ENCODE results near the gene MTX1. TPM values are rescaled to one million over a fixed set of nuclear protein-coding genes. Genes with fewer than 3 reads are reported as not detected.

The MTX1 gene
- total RNA-seq, 1 donor from 2014 or later: 28.8 TPM

DNA sequence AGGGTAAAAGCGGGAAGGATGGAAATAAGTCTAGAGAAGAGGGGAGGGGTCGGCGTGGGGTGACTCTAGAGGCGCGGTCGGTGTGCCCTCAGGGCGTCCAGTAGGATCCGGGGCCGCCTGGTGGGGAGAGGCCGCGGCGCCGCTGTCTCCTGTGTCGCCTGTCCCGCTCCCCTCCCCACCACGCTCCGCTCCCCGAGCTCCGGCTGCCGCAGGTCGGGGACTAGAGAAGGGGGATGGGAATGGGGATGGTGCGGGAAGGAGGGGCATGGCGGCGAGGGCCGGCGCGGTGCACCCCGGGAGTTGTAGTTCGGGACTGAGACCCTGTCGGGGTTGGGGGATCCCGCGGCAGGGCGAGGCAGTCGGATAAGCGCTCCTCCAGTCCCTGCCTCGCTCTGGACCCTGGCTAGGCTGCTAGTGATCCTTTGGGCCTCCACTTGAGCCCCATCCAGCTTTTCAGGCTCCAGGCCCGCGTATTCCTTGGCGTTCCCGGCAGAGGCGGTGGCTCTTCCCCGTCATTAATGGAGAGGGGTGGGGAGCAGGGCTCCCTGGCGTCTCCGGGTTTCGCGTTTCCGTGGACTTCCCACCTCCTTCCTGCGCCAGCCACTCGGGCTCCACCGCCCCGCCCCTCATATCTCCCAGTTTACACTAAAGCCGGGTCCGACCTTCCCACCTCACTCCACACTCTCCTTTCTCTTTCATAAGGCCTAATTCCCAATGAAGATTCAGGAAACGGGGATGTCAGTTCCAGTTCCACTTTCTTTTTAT lies 46.9 kb downstream of the MTX1 start, which contains the start of gene ENTREP3:
TSS of gene ENTREP3 (minus strand) at position 241 of the 765 bp plus-strand sequence. CDS start 606 bp downstream, outside the sequence.
- DNase-seq (ENCODE audit: low read depth in 2 of 2): peak; percentile 86 to 89

DNA sequence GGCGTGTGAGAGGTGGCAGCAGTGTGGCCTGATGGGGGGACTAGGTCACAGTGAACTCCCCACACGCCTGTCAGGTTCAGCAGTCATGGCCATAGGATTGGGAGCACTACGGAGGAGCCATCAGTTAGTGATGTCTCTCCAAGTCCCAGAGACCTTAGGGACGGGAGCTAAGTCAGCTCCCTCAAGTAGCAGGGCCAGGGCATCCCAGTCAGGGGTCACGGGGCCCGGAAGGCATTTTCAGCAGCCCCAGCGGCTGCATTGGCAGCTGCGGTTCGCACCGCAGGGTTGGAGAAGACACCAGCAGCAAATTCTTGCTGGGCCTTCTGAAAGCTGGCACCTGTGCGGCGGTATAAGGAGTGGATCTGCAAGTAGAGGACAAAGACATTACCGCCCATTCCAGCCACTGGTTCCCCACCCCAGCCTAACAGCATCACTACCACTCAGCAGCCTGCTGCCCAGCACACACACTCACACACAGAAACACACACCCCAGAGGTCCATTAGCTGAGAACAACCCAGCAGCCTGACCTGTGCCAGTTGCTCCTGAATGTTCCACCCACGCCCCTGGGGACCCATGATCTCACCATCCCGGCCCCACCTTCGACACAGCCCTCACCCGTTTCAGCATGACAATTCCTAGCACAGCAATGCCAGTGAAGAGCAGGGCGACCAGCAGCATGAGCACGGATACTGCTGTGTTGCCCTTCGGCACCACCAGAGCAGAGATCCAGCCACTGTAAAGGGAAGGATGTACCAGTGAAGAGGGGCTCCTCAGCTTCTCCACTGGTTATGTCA lies 47.8 kb downstream of the MTX1 start:
- DNase-seq (ENCODE audit: low read depth in 2 of 2): no peak

DNA sequence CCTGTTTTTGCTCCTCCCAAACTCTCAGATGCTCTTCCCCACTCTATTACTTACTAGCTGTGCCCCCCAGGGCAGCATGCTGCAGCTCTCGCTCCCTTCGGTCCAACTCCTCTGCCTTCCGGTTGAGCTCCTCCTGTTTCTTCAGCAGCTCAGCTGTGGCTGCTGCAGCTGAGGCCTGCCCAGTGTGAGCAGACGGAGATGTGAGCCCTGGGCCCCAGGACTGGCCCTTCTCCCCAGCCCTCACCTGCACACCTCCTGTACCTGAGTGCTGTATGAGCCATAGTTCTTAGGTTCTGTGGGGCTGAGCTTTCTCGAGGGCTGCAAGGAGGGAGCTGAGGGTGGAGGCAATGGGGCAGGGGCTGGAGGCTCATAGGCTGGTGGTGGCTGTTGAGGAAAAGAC lies 51.8 kb downstream of the MTX1 start:
- DNase-seq (ENCODE audit: low read depth in 2 of 2): no peak

DNA sequence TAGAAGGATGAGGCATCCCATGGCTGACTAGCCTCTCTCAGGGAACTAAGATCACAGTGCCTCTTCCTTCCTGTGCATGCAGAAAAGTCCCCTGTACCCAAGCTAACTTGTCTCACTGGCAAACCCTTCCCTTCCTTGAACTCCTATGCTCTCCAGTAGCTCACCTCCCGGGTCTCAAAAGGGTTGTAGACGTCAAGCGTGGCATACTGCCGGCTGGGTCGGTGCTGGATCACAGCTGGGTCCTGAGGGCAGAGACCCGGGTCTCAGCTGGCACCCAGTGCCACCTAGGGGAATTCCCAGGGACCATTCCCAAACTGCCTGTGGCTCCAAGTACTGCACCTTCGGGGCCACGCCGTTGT lies 53.0 kb downstream of the MTX1 start:
- DNase-seq (ENCODE audit: low read depth in 2 of 2): peak in 1 of 2 donors; percentile 29

DNA sequence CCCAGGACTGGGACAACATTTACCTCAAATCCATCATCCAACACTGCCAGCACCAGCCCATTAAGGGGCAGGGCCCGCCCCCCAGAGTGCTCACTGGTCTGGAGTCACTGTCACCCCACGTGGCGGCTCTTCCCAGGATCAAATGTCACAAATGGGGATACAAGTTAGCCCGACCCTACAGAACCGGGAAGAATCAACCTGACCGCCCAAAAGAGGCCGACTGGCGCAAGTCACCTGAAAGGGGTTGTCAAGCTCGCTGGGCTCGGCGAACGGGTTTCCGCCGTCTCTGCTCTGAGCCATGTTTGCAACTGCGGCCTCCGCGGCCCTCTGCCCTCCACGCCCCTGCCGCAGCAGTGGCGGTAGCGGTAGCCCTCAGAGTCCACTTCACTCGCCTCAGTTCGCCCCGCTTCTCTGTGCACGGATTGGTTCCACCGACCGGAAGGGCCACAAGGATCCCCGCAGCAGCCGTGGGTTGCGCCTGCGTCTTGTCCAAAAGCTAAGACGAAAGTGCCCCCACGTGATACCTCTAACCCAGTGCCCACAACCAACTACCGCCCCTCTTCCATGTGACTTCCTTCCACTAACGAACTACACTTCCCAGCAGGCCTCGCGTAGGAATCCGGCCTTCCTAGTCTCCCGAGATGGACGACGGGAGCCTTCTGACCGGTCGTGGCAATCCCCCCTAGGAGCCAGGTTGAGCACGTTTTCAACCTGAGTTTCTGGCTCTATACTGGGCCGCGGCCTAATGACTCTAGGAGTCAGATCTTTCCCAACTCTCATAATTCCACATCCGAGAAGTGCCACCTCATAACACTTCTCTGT lies 53.6 kb downstream of the MTX1 start, which contains the start of gene SCAMP3:
TSS of gene SCAMP3 (minus strand) at position 509 of the 822 bp plus-strand sequence. CDS start at position 300, 209 bp downstream.
- DNase-seq (ENCODE audit: low read depth in 2 of 2): peak; percentile 96 to 99

DNA sequence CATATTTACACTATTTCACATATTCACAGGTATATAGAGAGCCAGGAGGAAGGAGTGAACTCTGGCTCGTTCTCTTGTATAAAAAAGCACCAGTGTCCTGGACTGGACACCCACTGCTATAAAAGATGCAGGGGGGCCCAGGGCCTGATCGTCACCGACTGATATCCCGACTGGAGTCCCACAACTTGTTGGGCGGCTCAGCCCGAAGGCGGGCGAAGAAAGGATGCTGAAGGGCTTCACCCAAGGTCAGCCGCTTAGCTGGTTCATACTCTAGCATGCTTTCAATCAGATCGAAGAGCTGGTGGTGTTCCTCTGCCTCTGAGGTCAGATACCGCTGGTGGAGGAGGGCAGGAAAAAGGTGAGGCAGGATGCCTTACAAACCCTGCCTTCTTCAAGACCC lies 54.6 kb downstream of the MTX1 start:
- DNase-seq (ENCODE audit: low read depth in 2 of 2): no peak

Other genes starting within 250 kb of the MTX1 start
- 20.5 and 42.5 TPM in 2 replicates for gene PYGO2, start 246.9 kb upstream of the MTX1 start, total RNA-seq
- gene SHC1, start 237.9 kb upstream of the MTX1 start, total RNA-seq: 175 and 321 TPM in 2 replicates
- 30.4 and 54.5 TPM in 2 replicates for gene CKS1B, start 234.0 kb upstream of the MTX1 start, total RNA-seq
- 18.3 and 24.2 TPM in 2 replicates for gene FLAD1, start 225.4 kb upstream of the MTX1 start, total RNA-seq
- 0.40 and 0.44 TPM in 2 replicates for gene LENEP, start 215.1 kb upstream of the MTX1 start, total RNA-seq
- gene ZBTB7B, start 205.9 kb upstream of the MTX1 start, total RNA-seq: 7.4 and 10.3 TPM in 2 replicates
- 0.20 TPM in 1 of 2 replicates, not detected in the other for gene DCST2, start 174.9 kb upstream of the MTX1 start, total RNA-seq
- gene DCST1, start 174.9 kb upstream of the MTX1 start, total RNA-seq: not detected in 2 replicates
- 82.5 and 197 TPM in 2 replicates for gene ADAM15, start 157.4 kb upstream of the MTX1 start, total RNA-seq
- 13.5 and 15.1 TPM in 2 replicates for gene EFNA4, start 145.0 kb upstream of the MTX1 start, total RNA-seq
- 0.79 and 1.3 TPM in 2 replicates for gene EFNA3, start 129.9 kb upstream of the MTX1 start, total RNA-seq
- gene EFNA1, start 80.8 kb upstream of the MTX1 start, total RNA-seq: 127 and 129 TPM in 2 replicates
- gene SLC50A1, start 72.8 kb upstream of the MTX1 start, total RNA-seq: 36.9 and 41.8 TPM in 2 replicates
- 25.5 and 34.9 TPM in 2 replicates for gene DPM3, start 68.2 kb upstream of the MTX1 start, total RNA-seq
- 169 and 232 TPM in 2 replicates for gene KRTCAP2, start 35.4 kb upstream of the MTX1 start, total RNA-seq
- 1.2 and 2.4 TPM in 2 replicates for gene TRIM46, start 34.8 kb upstream of the MTX1 start, total RNA-seq
- 7.9 and 9.2 TPM in 2 replicates for gene THBS3, start 798 bp upstream of the MTX1 start, total RNA-seq
- 2.4 and 3.0 TPM in 2 replicates for gene ENTREP3, start 46.8 kb downstream of the MTX1 start, total RNA-seq
- 24.8 and 34.1 TPM in 2 replicates for gene SCAMP3, start 53.7 kb downstream of the MTX1 start, total RNA-seq
- gene CLK2, start 64.8 kb downstream of the MTX1 start, total RNA-seq: 12.2 and 24.0 TPM in 2 replicates
- 0.44 and 0.60 TPM in 2 replicates for gene HCN3, start 68.8 kb downstream of the MTX1 start, total RNA-seq
- under 0.01 TPM in 1 of 2 replicates, not detected in the other for gene PKLR, start 92.7 kb downstream of the MTX1 start, total RNA-seq
- 397 and 432 TPM in 2 replicates for gene FDPS, start 100.2 kb downstream of the MTX1 start, total RNA-seq
- 7.2 and 9.3 TPM in 2 replicates for gene RUSC1, start 112.2 kb downstream of the MTX1 start, total RNA-seq